ENCODE results near the gene SULT1A1.
"Not testable (repeated sequence)": the region's sequence is repeated elsewhere in the genome, so short reads cannot be mapped to it uniquely, and the experiment has no call there.

SULT1A1 gene

GRCh38 chr16:28599377-28600285 is 10.2 kb downstream of the SULT1A1 start:
- CTCF ChIA-PET; DNase-seq (ENCODE audit: low read depth, low spot score); POLR2A ChIA-PET; H3K4me3 ChIP-seq (ENCODE audit: low read depth, low read length): not testable (repeated sequence)

GRCh38 chr16:28597692-28598261 is 12.1 kb downstream of the SULT1A1 start:
- DNase-seq (ENCODE audit: low read depth, low spot score) = no peak
- ChIA-PET POLR2A (no interaction called here), CTCF (no interaction called here)
- no peak for TF ChIP-seq CTCF (IDR thresholded peaks at IDR 0.05; ENCODE audit: insufficient read depth, low read length, missing control alignments)
- H3K4me3 ChIP-seq (ENCODE audit: low read depth, low read length) = no peak overlapping the region

GRCh38 chr16:28596840-28597691 is 12.8 kb downstream of the SULT1A1 start, which contains the start of gene SULT1A2:
TSS of gene SULT1A2 (minus strand) at chr16:28597050. CDS start at chr16:28595930, 1,120 bp downstream.
- no peak within 1 kb of the TSS for H3K4me3 ChIP-seq (ENCODE audit: low read depth, low read length)
- POLR2A ChIA-PET = no interaction called here
- no peak for DNase-seq (ENCODE audit: low read depth, low spot score)
- CTCF ChIA-PET = no interaction called here
- TF ChIP-seq CTCF (IDR thresholded peaks at IDR 0.05; ENCODE audit: insufficient read depth, low read length, missing control alignments) = no peak

- ChIA-PET POLR2A (no interaction called here), CTCF (no interaction called here)
- no peak for DNase-seq (ENCODE audit: low read depth, low spot score)
- no peak for TF ChIP-seq CTCF (IDR thresholded peaks at IDR 0.05; ENCODE audit: insufficient read depth, low read length, missing control alignments)
- H3K4me3 ChIP-seq (ENCODE audit: low read depth, low read length) = no peak overlapping the region
Measured at GRCh38 chr16:28596115-28596630, 13.7 kb downstream of the SULT1A1 start.

GRCh38 chr16:28595451-28595850 is 14.4 kb downstream of the SULT1A1 start:
- DNase-seq (ENCODE audit: low read depth, low spot score); H3K4me3 ChIP-seq (ENCODE audit: low read depth, low read length); POLR2A ChIA-PET: not testable (repeated sequence)
- CTCF ChIA-PET = interaction anchor here (1.9 kb wide), 1 partner anchor 9 kb away, joined by 5 read pairs; no protein-coding TSS in a partner anchor

GRCh38 chr16:28592979-28593553 is 16.8 kb downstream of the SULT1A1 start:
- no peak for DNase-seq (ENCODE audit: low read depth, low spot score)
- no peak overlapping the region for H3K4me3 ChIP-seq (ENCODE audit: low read depth, low read length)
- CTCF ChIA-PET = no interaction called here
- no peak for TF ChIP-seq CTCF (IDR thresholded peaks at IDR 0.05; ENCODE audit: insufficient read depth, low read length, missing control alignments)
- POLR2A ChIA-PET = no interaction called here
